LNCAP (cell line): ENCODE measurements around the gene CFAP45.

Source experiments
- TF ChIP-seq, protein P1 (sequence below): fragments of 450-650 bp; IDR thresholded peaks from 2 replicates; pipeline ENCODE4 v1.5.1; 2017; ENCODE audit warnings: mild to moderate bottlenecking

CFAP45 gene

GRCh38 chr1:159861218-159861617, 38.7 kb downstream of the CFAP45 start:
- TF ChIP-seq, protein P1, sequence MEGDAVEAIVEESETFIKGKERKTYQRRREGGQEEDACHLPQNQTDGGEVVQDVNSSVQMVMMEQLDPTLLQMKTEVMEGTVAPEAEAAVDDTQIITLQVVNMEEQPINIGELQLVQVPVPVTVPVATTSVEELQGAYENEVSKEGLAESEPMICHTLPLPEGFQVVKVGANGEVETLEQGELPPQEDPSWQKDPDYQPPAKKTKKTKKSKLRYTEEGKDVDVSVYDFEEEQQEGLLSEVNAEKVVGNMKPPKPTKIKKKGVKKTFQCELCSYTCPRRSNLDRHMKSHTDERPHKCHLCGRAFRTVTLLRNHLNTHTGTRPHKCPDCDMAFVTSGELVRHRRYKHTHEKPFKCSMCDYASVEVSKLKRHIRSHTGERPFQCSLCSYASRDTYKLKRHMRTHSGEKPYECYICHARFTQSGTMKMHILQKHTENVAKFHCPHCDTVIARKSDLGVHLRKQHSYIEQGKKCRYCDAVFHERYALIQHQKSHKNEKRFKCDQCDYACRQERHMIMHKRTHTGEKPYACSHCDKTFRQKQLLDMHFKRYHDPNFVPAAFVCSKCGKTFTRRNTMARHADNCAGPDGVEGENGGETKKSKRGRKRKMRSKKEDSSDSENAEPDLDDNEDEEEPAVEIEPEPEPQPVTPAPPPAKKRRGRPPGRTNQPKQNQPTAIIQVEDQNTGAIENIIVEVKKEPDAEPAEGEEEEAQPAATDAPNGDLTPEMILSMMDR: no peak

GRCh38 chr1:159860456-159860855, 39.5 kb downstream of the CFAP45 start:
- TF ChIP-seq, protein P1: no peak

GRCh38 chr1:159859767-159860322, 40.1 kb downstream of the CFAP45 start:
- TF ChIP-seq, protein P1: no peak

- TF ChIP-seq, protein P1: no peak
Observed at GRCh38 chr1:159857889-159858288, 42.1 kb downstream of the CFAP45 start.

DNA sequence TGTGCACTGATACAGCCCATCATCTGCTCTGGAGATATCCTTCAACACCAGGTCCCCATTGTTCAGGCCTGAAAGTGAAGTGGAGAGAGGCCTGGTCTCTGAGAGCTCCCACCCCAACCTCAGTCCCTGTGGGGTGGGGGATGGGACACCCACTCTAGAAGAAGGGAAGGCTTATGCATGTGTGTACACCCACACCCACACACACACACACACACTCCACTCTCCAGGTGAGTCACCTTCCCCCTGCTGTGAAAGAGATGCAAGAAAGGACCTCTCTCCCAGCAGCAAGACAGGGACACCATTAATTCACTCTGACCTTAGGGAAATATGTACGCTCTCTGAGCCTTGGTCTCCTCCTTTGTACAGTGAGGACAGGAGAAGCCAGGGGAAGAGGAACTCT, 43.4 kb downstream of the CFAP45 start:
- TF ChIP-seq, protein P1: no peak

DNA sequence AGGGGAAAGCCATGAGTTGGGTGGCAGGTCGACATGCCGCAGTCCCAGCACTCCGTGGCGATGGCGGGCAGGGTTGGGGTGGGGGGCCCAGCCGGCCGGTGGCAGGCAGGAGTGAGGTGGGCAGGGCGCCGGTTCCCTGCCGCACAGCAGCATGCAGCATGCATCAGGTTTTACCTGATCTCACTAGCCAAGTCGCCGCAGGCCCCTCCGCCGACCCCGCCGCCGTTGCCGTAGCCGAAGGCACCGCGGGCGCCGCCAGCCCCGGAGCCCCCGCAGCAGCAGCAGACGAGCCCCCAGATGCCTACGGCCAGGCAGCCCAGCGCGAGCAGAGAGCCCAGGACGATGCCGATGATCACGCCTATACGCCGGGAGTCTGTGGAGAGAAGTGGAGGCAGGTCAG, 44.3 kb downstream of the CFAP45 start:
- TF ChIP-seq, protein P1: no peak

DNA sequence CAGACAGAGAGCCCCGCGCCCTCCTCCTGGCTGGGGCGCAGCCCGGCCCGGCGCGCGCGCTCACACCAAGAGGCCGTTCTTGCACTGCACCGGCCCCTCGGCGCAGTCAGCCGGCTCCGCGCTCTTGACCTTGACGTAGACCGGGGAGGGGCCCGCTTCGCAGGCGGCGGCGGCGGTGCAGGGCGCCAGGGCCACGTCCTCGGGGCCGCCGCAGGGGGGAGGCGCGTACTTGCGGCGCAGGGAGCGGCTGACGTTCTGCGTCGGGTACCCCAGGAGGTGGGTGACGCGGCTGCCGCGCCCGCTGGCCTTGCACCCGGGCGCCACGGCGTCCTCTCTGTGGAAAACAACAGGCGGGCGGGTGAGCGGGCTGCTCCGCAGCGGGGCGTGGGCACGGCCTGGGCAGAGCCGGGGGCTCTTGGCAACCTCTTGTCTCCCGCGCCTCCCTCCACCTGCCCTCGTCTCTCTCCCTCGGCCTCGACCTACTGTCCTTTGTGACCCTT, 45.2 kb downstream of the CFAP45 start:
- TF ChIP-seq, protein P1: no peak
